ENCODE results near the gene DUSP3. TPM values are rescaled to one million over a fixed set of nuclear protein-coding genes. Genes with fewer than 3 reads are reported as not detected.

DUSP3 gene
- total RNA-seq, 1 experiment from 2014 or later, result 16.9 TPM

DNA sequence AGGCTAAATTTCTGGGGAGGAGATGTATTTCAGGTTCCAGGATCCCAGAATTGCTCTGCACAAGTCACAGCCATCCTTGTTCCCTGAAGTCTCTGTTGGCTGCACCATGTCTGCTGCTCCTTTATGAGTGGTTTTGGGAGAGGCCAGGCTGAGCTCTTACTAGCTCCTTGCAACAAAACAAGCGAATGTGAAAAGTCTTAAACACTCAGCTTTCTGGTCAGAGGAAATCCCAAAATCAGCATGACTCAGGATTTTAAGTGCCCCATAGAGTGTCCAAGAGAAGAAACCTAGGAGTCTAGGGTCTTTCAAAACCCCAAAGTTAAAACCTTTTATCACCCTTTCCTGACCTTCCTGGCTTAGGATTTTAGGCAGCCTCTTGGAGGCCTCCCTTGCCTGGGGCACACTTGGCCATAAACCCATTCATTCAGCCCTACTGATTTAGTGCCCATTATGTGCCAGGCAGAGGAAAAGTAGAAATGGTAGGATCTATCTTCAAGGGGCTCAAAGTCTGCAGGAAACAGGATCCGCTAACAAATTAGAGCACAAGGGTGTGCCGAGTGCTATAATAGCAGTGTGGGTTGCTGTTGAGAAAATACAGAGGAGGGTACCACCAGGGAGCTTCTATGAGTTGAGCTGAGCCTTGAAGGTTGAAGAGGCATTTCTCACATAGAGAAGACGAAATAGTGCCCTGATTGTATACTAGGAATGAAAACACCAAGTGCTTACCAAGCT lies 57.1 kb downstream of the DUSP3 start:
- Histone ChIP-seq H4K8ac (replicated peaks; ENCODE audit: insufficient read length, low read depth, low read length) (no peak overlapping the region), H3K9ac (ENCODE audit: extremely low read depth, insufficient read length, low read length) (no peak overlapping the region), H3K79me2 (ENCODE audit: insufficient read depth, low read length) (no peaks in the 10 kb centered on the region), H3K14ac (ENCODE audit: insufficient read depth, low read length) (no peak overlapping the region), H3K9me3 (ENCODE audit: control insufficient read depth, low read depth, low read length) (no peaks in the 10 kb centered on the region), H3K56ac (ENCODE audit: insufficient read length, low read depth, low read length) (no peak overlapping the region), H3K23me2 (ENCODE audit: insufficient read length, low read depth, low read length, poor library complexity, severe bottlenecking) (peaks cover 4% of the 10 kb centered on the region), H4K5ac (ENCODE audit: insufficient read length, low read depth, low read length) (no peak overlapping the region), H3K79me1 (ENCODE audit: insufficient read depth, low read depth, low read length, poor library complexity, severe bottlenecking) (no peaks in the 10 kb centered on the region), H3T11ph (ENCODE audit: low read length) (no peak overlapping the region), H3K4me1 (ENCODE audit: insufficient read depth, low read length) (no peaks in the 10 kb centered on the region; the same call in 1 of the 2 replicates), H2BK20ac (ENCODE audit: low read depth, low read length, poor library complexity, severe bottlenecking) (no peak overlapping the region), H3K4ac (ENCODE audit: low read depth, low read length) (no peak overlapping the region), H3K27me3 (ENCODE audit: insufficient read depth, low read length) (no peaks in the 10 kb centered on the region), H2AFZ (ENCODE audit: low read length) (no peak overlapping the region), H2BK12ac (ENCODE audit: insufficient read length, low read depth, low read length) (no peak overlapping the region), H3K27ac (ENCODE audit: insufficient read length, low read depth, low read length) (no peak overlapping the region), H3K23ac (ENCODE audit: insufficient read length, low read depth, low read length) (no peak overlapping the region), H2BK5ac (ENCODE audit: insufficient read length, low read length) (no peak overlapping the region), H4K20me1 (ENCODE audit: control insufficient read depth, insufficient read depth, insufficient read length) (no peaks in the 10 kb centered on the region), H2AK5ac (ENCODE audit: insufficient read length, low read length) (no peak overlapping the region), H2BK15ac (ENCODE audit: low read depth, low read length) (no peak overlapping the region), H4K91ac (ENCODE audit: insufficient read length, low read depth, low read length) (no peak overlapping the region), H3K4me2 (ENCODE audit: insufficient read depth, insufficient read length, low read length) (no peak overlapping the region), H2BK120ac (ENCODE audit: low read depth, low read length, poor library complexity, severe bottlenecking) (no peak overlapping the region), H3K18ac (ENCODE audit: insufficient read length, low read depth, low read length) (no peak overlapping the region)
- TF ChIP-seq, protein P1, sequence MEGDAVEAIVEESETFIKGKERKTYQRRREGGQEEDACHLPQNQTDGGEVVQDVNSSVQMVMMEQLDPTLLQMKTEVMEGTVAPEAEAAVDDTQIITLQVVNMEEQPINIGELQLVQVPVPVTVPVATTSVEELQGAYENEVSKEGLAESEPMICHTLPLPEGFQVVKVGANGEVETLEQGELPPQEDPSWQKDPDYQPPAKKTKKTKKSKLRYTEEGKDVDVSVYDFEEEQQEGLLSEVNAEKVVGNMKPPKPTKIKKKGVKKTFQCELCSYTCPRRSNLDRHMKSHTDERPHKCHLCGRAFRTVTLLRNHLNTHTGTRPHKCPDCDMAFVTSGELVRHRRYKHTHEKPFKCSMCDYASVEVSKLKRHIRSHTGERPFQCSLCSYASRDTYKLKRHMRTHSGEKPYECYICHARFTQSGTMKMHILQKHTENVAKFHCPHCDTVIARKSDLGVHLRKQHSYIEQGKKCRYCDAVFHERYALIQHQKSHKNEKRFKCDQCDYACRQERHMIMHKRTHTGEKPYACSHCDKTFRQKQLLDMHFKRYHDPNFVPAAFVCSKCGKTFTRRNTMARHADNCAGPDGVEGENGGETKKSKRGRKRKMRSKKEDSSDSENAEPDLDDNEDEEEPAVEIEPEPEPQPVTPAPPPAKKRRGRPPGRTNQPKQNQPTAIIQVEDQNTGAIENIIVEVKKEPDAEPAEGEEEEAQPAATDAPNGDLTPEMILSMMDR (conservative IDR thresholded peaks at IDR 0.05), result no peak
- WGBS (ENCODE audit: extremely low coverage, insufficient read length, low lambda C conversion rate), result no CpG with 5 or more reads among the region's 4 CpGs
- Mint-ChIP-seq H3K27ac (peak overlapping the region in 1 of 3 experiments; percentile 18; a peak in 2 of 7 replicates), H3K27me3 (ENCODE audit: low read depth) (peaks cover 9% of the 10 kb centered on the region), H3K9me3 (no peaks in the 10 kb centered on the region; a peak in 1 of 5 replicates), H3K36me3 (ENCODE audit: insufficient read depth in 1 of 3, low read depth in 3 of 3) (no peaks in the 10 kb centered on the region), H3K4me3 (peak overlapping the region; percentile 71 to 83), H3K4me1 (peaks cover 32 to 39% of the 10 kb centered on the region in 2 experiments)
- no peak for DNase-seq
